ENCODE data around the gene QRFP. TPM values are rescaled to one million over a fixed set of nuclear protein-coding genes. Genes with fewer than 3 reads are reported as not detected.

QRFP gene
- total and polyA plus RNA-seq, 2 of the 8 experiments (the other 6 are each of a cell fraction or from before 2014, with no cell fraction given), result not detected

GRCh38 chr9:130904070-130905044, 7.7 kb upstream of the QRFP start (continued):
- TF ChIP-seq E2F6 (IDR thresholded peaks at IDR 0.05) (no peak), BCL11A (IDR thresholded peaks at IDR 0.05; ENCODE audit: low read depth in 2 of 2, low read length in 2 of 2) (no peak), TAF1 (IDR thresholded peaks at IDR 0.05; ENCODE audit: low read depth, low read length) (no peak), SIX5 (IDR thresholded peaks at IDR 0.05; ENCODE audit: low read depth, low read length) (no peak), CREB1 (IDR thresholded peaks at IDR 0.05) (no peak)

Measured in H1 (cell line).